CD14-positive monocyte (primary cell): ENCODE results near the gene KRT8. TPM values are rescaled to one million over a fixed set of nuclear protein-coding genes. Genes with fewer than 3 reads are reported as not detected.

Experiments
- DNase-seq, 3 donors: peaks; one replicate each; pipeline ENCODE4 v3.0.0-alpha.2; 2011 to 2022
- H2AFZ ChIP-seq: 2 replicates; pipeline ENCODE4 v1.6.0; 2012; ENCODE audit warnings: mild to moderate bottlenecking, low read depth, low read length, inconsistent platforms; ENCODE audit not compliant: insufficient read depth, poor library complexity, severe bottlenecking
- H3K27ac ChIP-seq, 2 donors: 1 replicate in 1 of 2; 2 replicates in 1 of 2; pipeline ENCODE4 v1.5.1; 2012 to 2013; ENCODE audit warnings: low read length in 2 of 2, control low read depth in 1 of 2, inconsistent platforms in 1 of 2, low read depth in 1 of 2, mild to moderate bottlenecking in 1 of 2
- H3K27me3 ChIP-seq, 2 donors: one replicate each; pipeline versions ENCODE4 v1.6.0 to v1.6.1; 2011 to 2013; ENCODE audit warnings: low read length in 2 of 2; ENCODE audit not compliant: control insufficient read depth in 2 of 2, insufficient read depth in 2 of 2
- H3K36me3 ChIP-seq, 2 donors: replicated peaks in 1 of 2; 1 replicate in 1 of 2; 2 replicates in 1 of 2; pipeline versions ENCODE4 v1.5.1 to v1.6.1; 2012 to 2013; ENCODE audit warnings: low read length in 2 of 2, control low read depth in 1 of 2, inconsistent platforms in 1 of 2, mild to moderate bottlenecking in 1 of 2; ENCODE audit not compliant: insufficient read depth in 2 of 2, control insufficient read depth in 1 of 2
- H3K4me1 ChIP-seq, 2 donors: 1 replicate in 1 of 2; 2 replicates in 1 of 2; pipeline versions ENCODE4 v1.5.1 to v1.6.1; 2012 to 2013; ENCODE audit warnings: low read length in 2 of 2, control low read depth in 1 of 2, inconsistent platforms in 1 of 2, mild to moderate bottlenecking in 1 of 2, moderate library complexity in 1 of 2; ENCODE audit not compliant: insufficient read depth in 2 of 2, control insufficient read depth in 1 of 2
- H3K4me2 ChIP-seq: replicated peaks from 2 replicates; pipeline ENCODE3; 2012; ENCODE audit warnings: low read length, moderate library complexity, mild to moderate bottlenecking; ENCODE audit not compliant: poor library complexity, severe bottlenecking; ENCODE audit errors: extremely low read depth
- H3K4me3 ChIP-seq, 3 experiments: fragments of 200-600 bp in 1 of 3; sonication (generic) in 1 of 3; replicated peaks in 1 of 3; 1 replicate in 2 of 3; 2 replicates in 1 of 3; pipeline ENCODE4 v1.5.1; 2011 to 2013; ENCODE audit warnings: low read length in 3 of 3, mild to moderate bottlenecking in 3 of 3, control low read depth in 2 of 3, low read depth in 2 of 3, inconsistent platforms in 1 of 3, moderate library complexity in 1 of 3
- H3K79me2 ChIP-seq: 2 replicates; pipeline ENCODE4 v1.6.0; 2012; ENCODE audit warnings: mild to moderate bottlenecking, control low read depth, inconsistent platforms, low read length, moderate library complexity; ENCODE audit not compliant: insufficient read depth
- H3K9ac ChIP-seq: 2 replicates; pipeline ENCODE4 v1.6.0; 2017; ENCODE audit warnings: low read length, mild to moderate bottlenecking; ENCODE audit not compliant: insufficient read depth, poor library complexity, severe bottlenecking
- H3K9me3 ChIP-seq, 2 donors: replicated peaks in 1 of 2; 1 replicate in 1 of 2; 2 replicates in 1 of 2; pipeline versions ENCODE4 v1.5.1 to v1.6.1; 2012 to 2013; ENCODE audit warnings: low read length in 2 of 2, control low read depth in 1 of 2; ENCODE audit not compliant: control insufficient read depth in 1 of 2, insufficient read depth in 1 of 2
- H4K20me1 ChIP-seq: 2 replicates; pipeline ENCODE4 v1.6.0; 2012; ENCODE audit warnings: mild to moderate bottlenecking, low read length, control low read depth, moderate library complexity; ENCODE audit not compliant: insufficient read depth
- H3K27ac Mint-ChIP-seq, 7 donors: one replicate each; pipeline ENCODE4 v1.8.0; 2020; ENCODE audit warnings: mild to moderate bottlenecking in 7 of 7, mixed read lengths in 7 of 7, moderate library complexity in 6 of 7, inconsistent platforms in 2 of 7
- H3K27me3 Mint-ChIP-seq, 3 donors: one replicate each; pipeline ENCODE4 v1.8.0; 2021 to 2022; ENCODE audit warnings: low read depth in 3 of 3, mild to moderate bottlenecking in 3 of 3, mixed read lengths in 3 of 3, moderate library complexity in 3 of 3, inconsistent platforms in 1 of 3
- H3K36me3 Mint-ChIP-seq, 2 donors: one replicate each; pipeline ENCODE4 v1.8.0; 2020; ENCODE audit warnings: mixed read lengths in 2 of 2, inconsistent platforms in 1 of 2, mild to moderate bottlenecking in 1 of 2
- H3K4me1 Mint-ChIP-seq: one replicate; pipeline ENCODE4 v1.8.0; 2020; ENCODE audit warnings: mild to moderate bottlenecking, mixed read lengths
- H3K4me3 Mint-ChIP-seq, 2 donors: one replicate each; pipeline ENCODE4 v1.8.0; 2020; ENCODE audit warnings: mild to moderate bottlenecking in 2 of 2, mixed read lengths in 2 of 2, moderate library complexity in 1 of 2
- H3K9me3 Mint-ChIP-seq, 7 donors: one replicate each; pipeline ENCODE4 v1.8.0; 2020 to 2022; ENCODE audit warnings: mixed read lengths in 7 of 7, mild to moderate bottlenecking in 6 of 7, moderate library complexity in 6 of 7, inconsistent platforms in 2 of 7
- WGBS: methylation state at CpG from one replicate; pipeline ENCODE4 v1.1.5; 2013; ENCODE audit warnings: missing lambda C conversion rate; ENCODE audit not compliant: insufficient coverage; 5-methylcytosine and 5-hydroxymethylcytosine counted together
- intact Hi-C, 2 donors: fragments of 100-400 bp; cut with micrococcal nuclease; formaldehyde crosslinking; loops; one replicate each; pipeline versions ENCODE4 v1.15.0 to v1.15.1; 2023
- polyA plus RNA-seq, 3 donors: library from polyadenylated mRNA; depleted of rRNA in 1 of 3; unstranded in 2 of 3; stranded (reverse) in 1 of 3; fragments of 300-500 nt in 2 of 3; fragments of >200 nt in 1 of 3; fragmentation: Illumina TruSeq in 2 of 3; gene quantifications; 1 replicate in 2 of 3; 2 replicates in 1 of 3; pipeline ENCODE4 v1.2.3, GENCODE V29; 2012 to 2021
- TF ChIP-seq, protein P1 (sequence below): fragments of 200-600 bp; IDR thresholded peaks from one replicate; pipeline ENCODE4 v1.8.0; 2022; ENCODE audit warnings: antibody characterized with exemption, mild to moderate bottlenecking

The KRT8 gene
- polyA plus RNA-seq, 3 donors: 0.16 to 0.39 TPM; not detected in 1

DNA sequence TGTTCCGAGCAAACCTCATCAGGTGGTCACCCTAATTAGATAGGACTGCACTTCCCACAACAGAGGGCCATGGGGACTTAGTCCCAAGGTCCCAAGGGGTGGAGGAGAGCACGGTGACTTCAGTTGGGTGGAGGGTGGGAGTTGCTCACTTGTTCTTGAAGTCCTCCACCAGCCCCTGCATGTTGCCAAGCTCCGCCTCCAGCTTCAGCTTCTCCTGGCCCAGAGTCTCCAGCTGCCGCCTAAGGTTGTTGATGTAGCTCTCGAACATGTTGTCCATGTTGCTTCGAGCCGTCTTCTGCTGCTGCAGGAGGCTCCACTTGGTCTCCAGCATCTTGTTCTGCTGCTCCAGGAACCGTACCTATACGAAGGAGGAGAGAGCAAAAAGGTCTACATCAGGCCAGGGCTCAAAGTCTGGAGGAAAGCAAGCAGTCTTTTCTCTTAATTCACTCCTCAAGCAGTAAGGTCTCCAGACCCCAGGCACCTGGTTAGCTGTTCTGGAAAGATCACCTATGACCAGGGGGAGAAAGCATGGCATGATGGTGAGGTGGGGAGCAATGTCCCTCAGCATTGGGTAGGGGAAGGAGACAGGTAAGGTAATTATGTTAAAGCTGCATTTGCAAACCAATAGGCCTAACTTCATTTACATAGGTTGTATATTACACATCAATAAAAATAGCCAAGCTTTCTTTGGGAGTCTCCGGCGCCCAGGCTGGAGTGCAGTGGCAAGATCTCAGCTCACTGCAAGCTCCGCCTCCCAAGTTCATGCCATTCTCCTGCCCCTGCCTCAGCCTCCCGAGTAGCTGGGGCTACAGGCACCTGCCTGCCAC, 2.9 kb downstream of the KRT8 start:
- TF ChIP-seq, protein P1, sequence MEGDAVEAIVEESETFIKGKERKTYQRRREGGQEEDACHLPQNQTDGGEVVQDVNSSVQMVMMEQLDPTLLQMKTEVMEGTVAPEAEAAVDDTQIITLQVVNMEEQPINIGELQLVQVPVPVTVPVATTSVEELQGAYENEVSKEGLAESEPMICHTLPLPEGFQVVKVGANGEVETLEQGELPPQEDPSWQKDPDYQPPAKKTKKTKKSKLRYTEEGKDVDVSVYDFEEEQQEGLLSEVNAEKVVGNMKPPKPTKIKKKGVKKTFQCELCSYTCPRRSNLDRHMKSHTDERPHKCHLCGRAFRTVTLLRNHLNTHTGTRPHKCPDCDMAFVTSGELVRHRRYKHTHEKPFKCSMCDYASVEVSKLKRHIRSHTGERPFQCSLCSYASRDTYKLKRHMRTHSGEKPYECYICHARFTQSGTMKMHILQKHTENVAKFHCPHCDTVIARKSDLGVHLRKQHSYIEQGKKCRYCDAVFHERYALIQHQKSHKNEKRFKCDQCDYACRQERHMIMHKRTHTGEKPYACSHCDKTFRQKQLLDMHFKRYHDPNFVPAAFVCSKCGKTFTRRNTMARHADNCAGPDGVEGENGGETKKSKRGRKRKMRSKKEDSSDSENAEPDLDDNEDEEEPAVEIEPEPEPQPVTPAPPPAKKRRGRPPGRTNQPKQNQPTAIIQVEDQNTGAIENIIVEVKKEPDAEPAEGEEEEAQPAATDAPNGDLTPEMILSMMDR: no peak
- Histone ChIP-seq H3K4me2 (no peak overlapping the region), H3K36me3 (no peaks in the 10 kb centered on the region), H3K4me3 (no peak overlapping the region), H3K4me1 (peaks cover 7 to 9% of the 10 kb centered on the region in 2 donors), H3K9me3 (no peaks in the 10 kb centered on the region), H3K27ac (no peak overlapping the region), H2AFZ (no peak overlapping the region), H4K20me1 (no peaks in the 10 kb centered on the region), H3K27me3 (no peaks in the 10 kb centered on the region), H3K79me2 (no peaks in the 10 kb centered on the region), H3K9ac (no peak overlapping the region)
- WGBS: 98% methylated on average over 7 of the region's 13 CpGs
- no peaks in the 10 kb centered on the region for H3K36me3 Mint-ChIP-seq
- H3K4me1 Mint-ChIP-seq: peaks cover 13% of the 10 kb centered on the region
- peak overlapping the region in 1 of 2 donors; percentile 27 for H3K4me3 Mint-ChIP-seq
- DNase-seq: no peak
- peaks cover 0 to 2% (median 2%) of the 10 kb centered on the region in 3 donors for H3K27me3 Mint-ChIP-seq
- intact Hi-C loops: no loop called here
- peaks cover 0 to 2% (median 0%) of the 10 kb centered on the region in 7 donors for H3K9me3 Mint-ChIP-seq
- peak overlapping the region in 1 of 7 donors; percentile 73 for H3K27ac Mint-ChIP-seq

DNA sequence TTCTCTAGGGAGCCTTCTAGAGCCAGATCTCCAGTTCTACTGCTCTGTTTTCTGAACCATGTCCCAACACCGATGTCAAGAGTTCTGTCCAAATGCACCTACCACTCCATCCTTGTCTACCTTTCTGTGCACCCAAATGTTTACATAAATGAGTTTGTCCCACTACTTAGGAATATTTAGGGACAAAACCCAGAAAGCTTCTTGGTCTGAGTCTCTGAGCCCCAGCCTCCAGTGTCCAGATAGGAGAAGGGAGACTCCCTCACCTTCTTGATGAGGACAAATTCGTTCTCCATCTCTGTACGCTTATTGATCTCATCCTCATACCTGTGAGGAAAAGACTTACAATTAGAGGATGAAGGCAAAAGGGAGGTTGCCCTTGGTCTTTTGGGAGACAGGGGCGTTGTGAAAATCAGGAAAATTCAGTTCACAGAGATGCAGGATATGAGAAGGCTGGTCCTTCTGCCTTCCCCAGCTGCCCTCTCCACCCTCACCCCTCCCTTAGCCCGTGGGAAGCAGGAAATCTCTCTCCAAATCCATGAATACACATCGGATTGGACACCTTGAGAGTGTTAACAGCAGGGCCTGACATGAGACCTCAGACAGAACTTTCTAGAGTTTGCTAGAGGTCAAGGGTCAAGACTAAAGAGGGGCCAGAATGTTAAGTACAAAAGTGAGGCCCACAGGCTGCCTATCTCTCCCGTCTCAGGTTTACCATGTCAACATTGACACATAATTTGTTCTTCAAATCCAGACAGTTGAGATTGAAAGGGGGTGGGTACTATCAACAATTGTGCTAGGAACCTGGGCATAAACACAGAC, 3.8 kb downstream of the KRT8 start:
- no peaks in the 10 kb centered on the region for H3K9me3 ChIP-seq
- Mint-ChIP-seq H3K27ac (no peak overlapping the region), H3K4me1 (peaks cover 8% of the 10 kb centered on the region), H3K4me3 (no peak overlapping the region), H3K36me3 (no peaks in the 10 kb centered on the region), H3K27me3 (peaks cover 0 to 3% (median 2%) of the 10 kb centered on the region in 3 donors), H3K9me3 (peaks cover 0 to 2% (median 0%) of the 10 kb centered on the region in 7 donors)
- H3K4me2 ChIP-seq: no peak overlapping the region
- no CpG with 5 or more reads among the region's 7 CpGs for WGBS
- intact Hi-C loops: no loop called here
- H3K4me1 ChIP-seq: peaks cover 6 to 7% of the 10 kb centered on the region in 2 donors
- no peaks in the 10 kb centered on the region for H4K20me1 ChIP-seq
- no peaks in the 10 kb centered on the region for H3K36me3 ChIP-seq
- no peak overlapping the region for H3K4me3 ChIP-seq
- TF ChIP-seq, protein P1: no peak
- H3K9ac ChIP-seq: no peak overlapping the region
- no peaks in the 10 kb centered on the region for H3K79me2 ChIP-seq
- no peak overlapping the region for H3K27ac ChIP-seq
- DNase-seq: no peak
- H3K27me3 ChIP-seq: no peaks in the 10 kb centered on the region
- peak overlapping the region; percentile 6 for H2AFZ ChIP-seq
